B cell (primary cell): Measurements from ENCODE around the gene IGSF9B. TPM values are rescaled to one million over a fixed set of nuclear protein-coding genes. Genes with fewer than 3 reads are reported as not detected.

Experiments used
- ATAC-seq: fragments of 200-7000 bp; cut with Tn5 transposase; one replicate; pipeline ENCODE4 v1.10.0; 2021; ENCODE audit warnings: low read depth, mild to moderate bottlenecking, moderate number of reproducible peaks, moderate library complexity
- CTCF ChIA-PET: fragments of 350-600 bp; sonication (Branson Sonifier 250); formaldehyde crosslinking; loops from one replicate; lab custom pipeline; 2021; ENCODE audit warnings: antibody characterized with exemption, inconsistent platforms; lab: Charles Lee
- POLR2A ChIA-PET: fragments of 350-600 bp; sonication (Branson Sonifier 250); formaldehyde crosslinking; loops from one replicate; lab custom pipeline; 2021; ENCODE audit warnings: antibody characterized with exemption; lab: Charles Lee
- DNase-seq: peaks from one replicate; pipeline ENCODE4 v3.0.0; 2013
- H2AFZ ChIP-seq: 2 replicates; pipeline ENCODE4 v1.6.1; 2012; ENCODE audit warnings: mild to moderate bottlenecking, low read depth, low read length; ENCODE audit not compliant: insufficient read depth, poor library complexity, severe bottlenecking
- H3K27ac ChIP-seq, 2 donors: 1 replicate in 1 of 2; 2 replicates in 1 of 2; pipeline ENCODE4 v1.5.1; 2012 to 2013; ENCODE audit warnings: low read length in 2 of 2, mild to moderate bottlenecking in 2 of 2, moderate library complexity in 1 of 2
- H3K27me3 ChIP-seq, 4 experiments: fragments of 200-600 bp in 1 of 4; sonication (generic) in 1 of 4; replicated peaks in 1 of 4; 1 replicate in 2 of 4; 2 replicates in 2 of 4; pipeline versions ENCODE4 v1.6.1 to v1.7.0; 2013 to 2016; ENCODE audit warnings: low read length in 3 of 4, mild to moderate bottlenecking in 2 of 4, mixed read lengths in 1 of 4, moderate library complexity in 1 of 4; ENCODE audit not compliant: insufficient read depth in 4 of 4, control insufficient read depth in 3 of 4; ENCODE audit errors: control extremely low read depth in 1 of 4
- H3K36me3 ChIP-seq, 2 experiments: replicated peaks in 1 of 2; 1 replicate in 1 of 2; 2 replicates in 1 of 2; pipeline versions ENCODE4 v1.6.1 to v1.7.1; 2013; ENCODE audit warnings: low read length in 1 of 2; ENCODE audit not compliant: insufficient read depth in 2 of 2, control insufficient read depth in 1 of 2; ENCODE audit errors: control extremely low read depth in 1 of 2, extremely low read depth in 1 of 2
- H3K4me1 ChIP-seq, 2 donors: fragments of 200-600 bp in 1 of 2; sonication (generic) in 1 of 2; 1 replicate in 1 of 2; 2 replicates in 1 of 2; pipeline versions ENCODE4 v1.5.1 to v1.6.1; 2013 to 2017; ENCODE audit warnings: low read length in 2 of 2; ENCODE audit not compliant: control insufficient read depth in 2 of 2, insufficient read depth in 2 of 2
- H3K4me2 ChIP-seq: replicated peaks from 2 replicates; pipeline ENCODE3; 2012; ENCODE audit warnings: mild to moderate bottlenecking, low read depth, low read length; ENCODE audit not compliant: poor library complexity, severe bottlenecking
- H3K4me3 ChIP-seq, 5 experiments: fragments of 200-600 bp in 1 of 5; sonication (generic) in 1 of 5; 1 replicate in 3 of 5; 2 replicates in 2 of 5; pipeline versions ENCODE4 v1.5.1 to v1.7.0; 2011 to 2016; ENCODE audit warnings: low read length in 4 of 5, mild to moderate bottlenecking in 4 of 5, low read depth in 2 of 5, control low read depth in 1 of 5, moderate library complexity in 1 of 5; ENCODE audit not compliant: insufficient read depth in 1 of 5; ENCODE audit errors: control extremely low read depth in 1 of 5, extremely low read depth in 1 of 5
- H3K79me2 ChIP-seq: fragments of 200-600 bp; sonication (generic); one replicate; pipeline ENCODE4 v1.6.0; 2016; ENCODE audit warnings: low read length; ENCODE audit not compliant: control insufficient read depth, insufficient read depth
- H3K9ac ChIP-seq: fragments of 200-600 bp; sonication (generic); 2 replicates; pipeline ENCODE4 v1.6.1; 2017; ENCODE audit warnings: mild to moderate bottlenecking, low read length, moderate library complexity
- H3K9me3 ChIP-seq, 3 donors: one replicate each; pipeline versions ENCODE4 v1.6.1 to v1.7.1; 2013; ENCODE audit warnings: low read length in 2 of 3; ENCODE audit not compliant: control insufficient read depth in 2 of 3, insufficient read depth in 1 of 3; ENCODE audit errors: control extremely low read depth in 1 of 3
- H4K20me1 ChIP-seq: 2 replicates; pipeline ENCODE4 v1.6.0; 2012; ENCODE audit warnings: mild to moderate bottlenecking, low read length; ENCODE audit not compliant: insufficient read depth, control insufficient read depth, poor library complexity, severe bottlenecking
- H3K27ac Mint-ChIP-seq: one replicate; pipeline ENCODE4 v1.8.0; 2021; ENCODE audit warnings: mixed read lengths
- H3K27me3 Mint-ChIP-seq: one replicate; pipeline ENCODE4 v1.8.0; 2021; ENCODE audit warnings: mixed read lengths
- H3K4me1 Mint-ChIP-seq: one replicate; pipeline ENCODE4 v1.8.0; 2021; ENCODE audit warnings: mixed read lengths
- H3K4me3 Mint-ChIP-seq: one replicate; pipeline ENCODE4 v1.8.0; 2021; ENCODE audit warnings: mixed read lengths
- H3K9me3 Mint-ChIP-seq: one replicate; pipeline ENCODE4 v1.8.0; 2022; ENCODE audit warnings: mixed read lengths; ENCODE audit not compliant: insufficient read depth
- CTCF ChIP-seq: fragments of 200-600 bp; IDR thresholded peaks from one replicate; pipeline ENCODE4 v1.8.0; 2022; ENCODE audit warnings: antibody characterized with exemption, mild to moderate bottlenecking
- EZH2 ChIP-seq: IDR thresholded peaks from 2 replicates; pipeline ENCODE4 v1.6.1; 2012; ENCODE audit warnings: borderline replicate concordance, low read depth, mild to moderate bottlenecking, moderate library complexity, low read length; ENCODE audit not compliant: insufficient read depth, poor library complexity, severe bottlenecking
- WGBS: methylation state at CpG from one replicate; pipeline ENCODE4 v1.1.5; 2013; ENCODE audit warnings: missing lambda C conversion rate; ENCODE audit not compliant: insufficient coverage; 5-methylcytosine and 5-hydroxymethylcytosine counted together
- intact Hi-C: fragments of 100-400 bp; cut with micrococcal nuclease; formaldehyde crosslinking; loops from one replicate; pipeline ENCODE4 v1.10.0; 2022
- polyA plus RNA-seq: library from polyadenylated mRNA; depleted of rRNA; stranded (reverse); fragments of >200 nt; gene quantifications from 2 replicates; pipeline ENCODE4 v1.2.3, GENCODE V29; 2012
- total RNA-seq, 2 donors: library from RNA; stranded (reverse); fragments of 120-200 nt in 1 of 2; gene quantifications; 1 replicate in 1 of 2; 2 replicates in 1 of 2; pipeline versions ENCODE4 v1.2.3 to v1.2.4, GENCODE V29; 2013 to 2022

IGSF9B gene
- total and polyA plus RNA-seq, 2 donors (not counting 1 experiment from before 2014, with no cell fraction given): 0.15 to 0.37 TPM

- peaks cover 0 to 50% (median 25%) of the 10 kb centered on the region in 4 experiments for H3K27me3 ChIP-seq
- H3K4me1 ChIP-seq: peaks cover 6 to 9% of the 10 kb centered on the region in 2 donors
- no peak overlapping the region for H3K27ac ChIP-seq
- TF ChIP-seq CTCF (no peak), EZH2 (no peak)
- H2AFZ ChIP-seq: no peak overlapping the region
- ATAC-seq (no peak), DNase-seq (no peak)
- H3K9ac ChIP-seq: no peak overlapping the region
- CTCF ChIA-PET: no interaction called here
- Mint-ChIP-seq H3K4me3 (no peak overlapping the region), H3K4me1 (peaks cover 9% of the 10 kb centered on the region), H3K9me3 (no peaks in the 10 kb centered on the region), H3K27ac (no peak overlapping the region), H3K27me3 (peaks cover 67% of the 10 kb centered on the region)
- no peak overlapping the region for H3K4me2 ChIP-seq
- no peaks in the 10 kb centered on the region for H4K20me1 ChIP-seq
- H3K79me2 ChIP-seq: no peaks in the 10 kb centered on the region
- intact Hi-C loops: no loop called here
- WGBS: 99% methylated on average over 10 of the region's 12 CpGs
- peaks cover 0 to under 1% (median 0%) of the 10 kb centered on the region in 3 donors for H3K9me3 ChIP-seq
- no peak overlapping the region for H3K4me3 ChIP-seq
- POLR2A ChIA-PET: no interaction called here
- H3K36me3 ChIP-seq: no peaks in the 10 kb centered on the region
Measured at GRCh38 chr11:133950421-133950820, 6.3 kb downstream of the IGSF9B start.

- Histone ChIP-seq H3K4me1 (no peaks in the 10 kb centered on the region), H3K9me3 (peaks cover 0 to 3% (median 0%) of the 10 kb centered on the region in 3 donors), H2AFZ (no peak overlapping the region), H4K20me1 (no peaks in the 10 kb centered on the region), H3K4me3 (no peak overlapping the region), H3K4me2 (no peak overlapping the region), H3K79me2 (no peaks in the 10 kb centered on the region), H3K27me3 (peaks cover 0 to 38% (median 15%) of the 10 kb centered on the region in 4 experiments), H3K36me3 (no peaks in the 10 kb centered on the region), H3K9ac (no peak overlapping the region), H3K27ac (no peak overlapping the region)
- DNase-seq (no peak), ATAC-seq (no peak)
- Mint-ChIP-seq H3K4me1 (no peaks in the 10 kb centered on the region), H3K9me3 (no peaks in the 10 kb centered on the region), H3K4me3 (no peak overlapping the region), H3K27me3 (peaks cover 60% of the 10 kb centered on the region), H3K27ac (no peak overlapping the region)
- 96% methylated on average over 4 of the region's 6 CpGs for WGBS
- ChIA-PET POLR2A (no interaction called here), CTCF (no interaction called here)
- TF ChIP-seq EZH2 (no peak), CTCF (no peak)
- intact Hi-C loops: no loop called here
Measured at GRCh38 chr11:133949129-133949528, 7.6 kb downstream of the IGSF9B start.
